NK-92 treated with Interleukin-12 subunit alpha and Interleukin-12 subunit beta, amount 100 ng/mL, for 24 hours (cell line): ENCODE data around the gene EFCAB14.
"Not testable (repeated sequence)": the region's sequence is repeated elsewhere in the genome, so short reads cannot be mapped to it uniquely, and the experiment has no call there.

Experiments
- DNase-seq: peaks from one replicate; lab custom pipeline; 2025; lab: John Stamatoyannopoulos, UW

Gene EFCAB14

GRCh38 chr1:46723901-46724300 lies 5.0 kb upstream of the EFCAB14 start:
- DNase-seq, result no peak

- DNase-seq, result no peak
Observed at GRCh38 chr1:46721686-46722205, 2.8 kb upstream of the EFCAB14 start.

GRCh38 chr1:46721204-46721603 lies 2.3 kb upstream of the EFCAB14 start:
- no peak for DNase-seq

- not testable (repeated sequence) for DNase-seq
Observed at GRCh38 chr1:46720319-46720718, 1.4 kb upstream of the EFCAB14 start.

GRCh38 chr1:46719689-46720088 lies 775 bp upstream of the EFCAB14 start:
- no peak for DNase-seq

- no peak for DNase-seq
Observed at GRCh38 chr1:46718340-46718726, 581 bp downstream of the EFCAB14 start.

- no peak for DNase-seq
Observed at GRCh38 chr1:46717654-46718053, 1.3 kb downstream of the EFCAB14 start.

GRCh38 chr1:46714976-46715375 lies 3.9 kb downstream of the EFCAB14 start:
- no peak for DNase-seq

GRCh38 chr1:46708121-46708520 lies 10.8 kb downstream of the EFCAB14 start:
- DNase-seq, result no peak

- no peak for DNase-seq
Observed at GRCh38 chr1:46705408-46705807, 13.5 kb downstream of the EFCAB14 start.

- no peak for DNase-seq
Observed at GRCh38 chr1:46703927-46704641, 14.8 kb downstream of the EFCAB14 start.

- DNase-seq, result no peak
Observed at GRCh38 chr1:46699666-46700065, 19.2 kb downstream of the EFCAB14 start.

- DNase-seq, result no peak
Observed at GRCh38 chr1:46697053-46697452, 21.9 kb downstream of the EFCAB14 start.

- not testable (repeated sequence) for DNase-seq
Observed at GRCh38 chr1:46694676-46695075, 24.2 kb downstream of the EFCAB14 start.

- DNase-seq, result no peak
Observed at GRCh38 chr1:46692811-46693770, 25.8 kb downstream of the EFCAB14 start.

GRCh38 chr1:46691997-46692790 lies 26.7 kb downstream of the EFCAB14 start:
- DNase-seq, result no peak

GRCh38 chr1:46690931-46691421 lies 27.9 kb downstream of the EFCAB14 start:
- no peak for DNase-seq

GRCh38 chr1:46689897-46690296 lies 29.0 kb downstream of the EFCAB14 start:
- DNase-seq, result no peak

- no peak for DNase-seq
Observed at GRCh38 chr1:46689356-46689755, 29.6 kb downstream of the EFCAB14 start.

- no peak for DNase-seq
Observed at GRCh38 chr1:46687921-46688509, 30.9 kb downstream of the EFCAB14 start.

- no peak for DNase-seq
Observed at GRCh38 chr1:46687093-46687659, 31.7 kb downstream of the EFCAB14 start.
